GM18508 (cell line): ENCODE measurements around the gene ASB7.

Experiments used
- ATAC-seq: cut with Tn5 transposase; IDR thresholded peaks from one replicate; pipeline ENCODE4 v1.9.1; 2021; ENCODE audit warnings: moderate number of reproducible peaks; ENCODE audit not compliant: insufficient read depth, unreplicated experiment

ASB7 gene

DNA sequence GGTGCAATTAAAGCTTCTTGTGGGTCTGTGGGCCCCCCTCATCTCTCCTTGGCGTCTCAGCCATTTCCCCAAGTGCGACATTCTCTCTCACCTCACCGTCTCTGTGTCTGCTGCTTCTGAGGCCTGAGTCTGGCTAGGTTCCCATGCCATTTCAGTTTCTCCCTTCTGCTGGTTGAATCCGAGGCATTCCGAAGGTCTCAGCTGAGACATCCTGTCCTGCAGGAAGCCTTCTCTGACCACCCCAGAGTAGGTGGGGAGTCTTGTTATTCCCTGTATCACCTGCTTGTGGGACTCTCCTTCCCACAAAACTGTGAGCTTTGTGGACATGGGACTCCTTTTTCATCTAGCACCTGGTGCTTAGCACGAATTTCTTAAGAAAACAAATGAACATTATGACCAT, 78.3 kb downstream of the ASB7 start:
- ATAC-seq = no peak

DNA sequence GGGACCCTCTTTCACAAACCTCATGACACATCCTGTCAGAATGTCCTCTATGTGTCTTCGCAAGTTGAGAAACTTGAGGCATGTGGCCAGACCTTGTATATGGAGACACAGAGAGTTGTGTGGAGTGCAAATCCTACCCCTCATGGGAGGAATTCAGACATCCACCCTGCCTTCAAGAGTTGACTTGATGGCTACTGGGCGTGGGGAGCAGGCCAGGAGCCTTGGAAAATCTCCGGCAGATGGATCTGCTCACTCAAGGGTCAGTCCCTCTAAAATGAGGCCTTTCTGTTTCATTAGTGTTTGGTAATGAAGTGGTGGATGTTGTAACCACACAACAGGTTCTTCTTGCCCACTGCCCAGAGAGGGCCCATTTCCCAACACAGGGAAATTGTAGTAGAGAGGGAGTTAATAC, 79.0 kb downstream of the ASB7 start:
- ATAC-seq = no peak

DNA sequence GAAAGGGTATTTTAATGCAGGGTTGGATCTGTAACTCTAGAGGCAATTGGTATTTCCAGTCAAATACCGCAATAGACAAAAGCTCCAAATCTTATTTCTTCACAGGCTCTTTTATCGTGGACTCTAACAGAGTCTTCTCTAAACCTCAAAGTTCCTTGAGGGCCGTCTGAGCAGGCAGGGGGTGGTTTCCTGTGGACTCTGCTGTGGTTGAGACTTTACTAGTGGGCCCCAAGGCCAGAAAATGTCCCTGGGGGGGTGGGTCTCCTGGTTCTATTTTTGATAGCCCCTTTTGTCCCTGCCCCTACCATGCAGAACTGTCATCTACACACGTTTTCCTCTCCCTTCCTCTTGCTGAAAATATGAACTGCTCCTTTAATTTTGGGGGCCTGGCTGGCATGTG, 80.1 kb downstream of the ASB7 start:
- ATAC-seq = no peak

DNA sequence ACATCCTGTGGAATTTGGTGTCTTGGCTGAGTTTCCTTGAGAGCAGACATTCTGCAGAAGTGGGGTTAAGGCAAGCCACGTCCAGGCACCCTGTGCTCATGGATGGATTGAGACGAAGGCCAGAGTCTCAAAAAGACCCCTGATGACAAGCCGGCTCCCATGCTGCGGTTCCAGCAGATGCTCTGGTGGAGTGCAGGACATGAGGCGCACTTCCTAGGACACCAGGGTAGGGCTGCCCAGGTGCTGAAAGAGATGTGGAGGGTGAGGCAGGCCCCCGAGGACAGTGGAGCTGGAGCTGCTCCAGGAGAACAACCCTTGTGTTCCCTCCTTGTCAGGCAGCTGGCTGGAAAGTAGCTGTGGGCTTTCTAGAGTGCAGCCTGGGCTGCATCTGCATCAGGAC, 81.0 kb downstream of the ASB7 start:
- no peak for ATAC-seq

DNA sequence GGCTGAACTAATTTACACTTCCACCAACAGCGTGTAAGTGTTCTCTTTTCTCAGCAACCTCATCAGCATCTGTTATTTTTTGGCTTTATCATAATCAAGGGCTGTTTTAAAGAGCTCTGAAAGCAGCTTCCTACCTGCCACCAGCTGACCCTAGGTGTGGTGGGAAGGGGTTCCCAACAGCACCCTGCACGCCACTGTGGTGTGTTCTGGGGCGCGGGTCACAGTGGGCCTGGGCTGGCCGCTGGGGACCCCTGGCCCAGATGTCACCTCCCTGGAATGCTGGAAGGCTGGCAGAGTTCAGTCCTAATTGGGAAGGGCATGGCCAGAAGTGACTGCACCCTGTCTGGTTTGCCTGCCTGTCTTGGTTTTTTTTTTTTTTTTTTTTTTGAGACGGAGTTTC, 82.2 kb downstream of the ASB7 start:
- no peak for ATAC-seq

DNA sequence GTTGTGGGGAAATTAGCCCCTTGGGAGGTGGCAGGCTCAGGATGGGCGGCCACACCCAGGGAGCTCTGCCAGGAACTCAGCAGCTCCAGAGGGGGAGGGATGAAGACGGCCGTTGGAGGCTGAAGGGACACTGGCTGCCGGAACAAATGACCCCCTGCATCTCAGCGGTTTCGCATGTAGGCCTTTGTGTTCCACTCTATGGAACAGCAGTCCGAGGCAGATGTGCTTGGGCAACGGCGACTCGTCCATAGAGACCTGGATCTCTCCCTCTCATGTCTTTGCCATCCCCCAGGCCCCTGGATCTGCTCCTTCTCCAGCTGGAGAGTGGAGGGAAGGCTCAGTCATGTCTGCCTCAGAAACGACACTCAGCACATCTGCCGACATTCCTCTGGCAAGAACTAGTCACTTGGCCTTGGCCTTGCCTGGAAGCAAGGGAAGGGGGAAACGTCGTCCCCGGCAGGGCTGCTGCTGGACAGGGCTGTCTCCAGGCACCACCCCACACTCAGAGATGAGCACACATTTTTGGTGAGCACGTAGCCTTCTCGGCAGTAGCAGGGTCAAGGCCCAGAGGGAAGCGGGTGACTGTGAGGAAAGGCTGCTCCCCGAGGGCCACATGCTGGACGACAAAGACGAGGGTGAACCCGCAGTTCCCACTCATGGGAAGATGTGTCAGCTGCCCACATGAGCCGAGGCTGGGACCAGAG, 83.8 kb downstream of the ASB7 start:
- no peak for ATAC-seq

DNA sequence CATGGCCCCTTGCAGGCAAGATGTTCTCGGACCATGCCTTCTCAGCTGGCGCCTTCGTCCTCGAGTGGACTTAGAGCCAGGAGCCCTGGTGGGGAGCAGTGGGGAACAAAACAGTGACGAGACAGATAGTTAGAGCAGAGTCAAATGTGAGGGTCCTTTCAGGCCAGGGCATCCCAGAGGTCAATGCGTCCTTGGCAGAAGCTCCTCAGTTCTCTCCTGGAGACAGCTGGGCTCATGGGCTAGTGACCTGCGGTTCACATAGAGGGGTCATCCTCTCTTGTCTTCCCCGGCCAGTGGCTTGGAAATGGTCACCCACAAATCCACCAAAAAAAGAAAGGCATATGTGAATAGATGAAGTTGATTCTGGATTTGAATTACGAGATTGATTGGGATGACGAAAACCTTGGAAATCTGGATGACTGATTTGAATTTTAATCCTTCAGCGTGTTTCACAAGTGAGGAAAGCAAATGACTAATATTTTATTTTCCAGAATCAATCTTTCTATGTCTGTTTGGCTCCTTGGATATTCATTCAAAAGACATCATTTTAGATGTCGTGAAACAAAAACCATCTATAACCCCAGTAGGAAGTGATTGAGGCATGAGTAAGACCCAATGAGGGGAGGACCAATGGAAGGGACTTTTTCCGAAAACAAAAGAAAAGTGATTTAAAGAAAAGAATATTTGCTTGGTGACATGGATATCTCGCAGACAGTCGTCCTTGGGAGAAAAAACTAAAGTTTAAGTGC, 84.5 kb downstream of the ASB7 start:
- ATAC-seq = no peak

DNA sequence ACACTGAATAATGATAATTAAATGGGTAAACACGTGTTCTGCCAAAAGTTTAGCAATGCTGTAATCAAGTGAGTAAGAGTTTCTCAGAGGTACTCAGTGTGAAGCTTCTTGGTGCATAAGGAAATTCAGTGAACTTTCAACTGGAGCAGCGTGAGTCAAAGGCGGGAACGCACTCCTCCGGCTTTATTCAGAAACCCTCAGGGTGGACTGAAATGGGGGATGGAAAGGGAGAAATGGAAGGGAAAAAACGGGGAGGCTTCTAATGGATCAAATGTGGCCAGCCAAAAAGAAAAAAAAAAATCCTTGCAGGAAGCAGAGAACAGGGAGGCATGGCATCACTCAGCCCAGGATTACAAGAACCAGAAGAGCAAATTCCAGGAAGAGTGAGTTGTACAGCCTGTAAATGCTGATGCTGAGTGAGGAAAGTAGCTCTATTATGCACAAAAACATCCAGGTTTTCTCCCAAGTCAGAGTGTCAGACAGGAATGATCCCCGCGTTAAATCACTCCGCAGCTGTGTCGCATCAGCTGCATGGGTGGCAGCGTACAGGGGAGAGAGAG, 85.3 kb downstream of the ASB7 start:
- ATAC-seq = no peak

DNA sequence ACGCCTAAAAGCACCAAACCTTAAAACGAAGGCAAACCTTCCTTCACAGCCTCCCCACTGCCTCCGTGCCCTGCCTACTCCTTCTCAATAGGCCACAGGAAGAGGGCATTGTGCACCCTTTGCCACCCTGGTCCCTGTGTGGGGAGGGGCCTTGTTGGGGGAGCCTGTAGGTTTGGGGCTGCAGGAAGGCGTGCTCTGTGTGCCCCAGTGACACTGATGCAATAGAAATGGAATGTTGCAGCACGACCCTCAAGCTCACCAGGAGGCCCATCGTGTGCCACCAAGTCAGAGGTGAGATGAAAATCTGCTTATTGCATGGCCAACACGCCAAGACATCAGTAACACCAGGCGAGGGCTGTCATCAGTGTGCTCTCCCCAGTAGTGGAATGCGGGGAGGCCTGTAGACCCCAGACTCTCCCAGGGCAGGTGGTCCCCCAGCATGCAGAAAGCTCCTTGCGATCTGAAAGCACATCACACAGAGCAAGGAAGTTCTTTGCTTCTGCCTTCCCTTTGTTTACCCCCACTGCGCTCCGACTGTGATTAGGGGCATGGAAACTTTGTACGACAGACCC, 86.2 kb downstream of the ASB7 start:
- ATAC-seq = no peak

DNA sequence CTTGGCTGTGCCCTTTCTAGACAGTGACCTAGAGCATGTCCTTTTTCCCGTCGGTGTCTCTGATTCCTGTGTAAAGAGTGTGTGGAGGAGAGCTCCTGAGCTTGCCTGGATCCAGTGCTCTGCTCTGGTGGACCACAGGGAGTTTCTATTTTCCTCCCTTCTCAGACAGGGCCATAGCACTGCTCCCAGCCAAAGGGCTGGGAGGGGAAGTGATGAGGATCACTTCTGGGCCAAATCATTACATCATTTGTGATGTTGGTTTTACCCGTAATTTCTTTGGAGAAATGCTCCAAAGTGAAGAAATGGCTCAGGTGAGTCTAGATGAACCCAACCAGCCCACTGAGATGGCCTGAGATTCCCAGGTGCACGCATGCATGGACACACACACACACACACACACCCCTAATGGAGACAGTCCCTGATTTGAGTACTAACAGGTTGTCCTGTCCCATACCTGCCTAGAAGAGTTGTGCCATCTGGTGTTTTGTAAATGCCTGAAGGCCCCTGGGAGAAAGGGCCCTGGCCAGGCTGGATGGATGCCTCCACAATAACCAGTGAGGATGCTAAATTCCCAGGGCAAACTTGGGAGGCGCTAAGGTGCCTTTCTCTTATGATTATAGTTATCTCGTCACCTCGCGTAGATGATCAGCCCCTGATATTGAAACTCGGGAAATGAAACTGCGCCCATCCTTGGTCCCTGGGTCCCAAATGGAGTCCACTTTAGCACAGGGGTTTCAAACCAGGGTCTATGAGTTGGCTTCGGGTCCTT, 86.9 kb downstream of the ASB7 start:
- no peak for ATAC-seq

DNA sequence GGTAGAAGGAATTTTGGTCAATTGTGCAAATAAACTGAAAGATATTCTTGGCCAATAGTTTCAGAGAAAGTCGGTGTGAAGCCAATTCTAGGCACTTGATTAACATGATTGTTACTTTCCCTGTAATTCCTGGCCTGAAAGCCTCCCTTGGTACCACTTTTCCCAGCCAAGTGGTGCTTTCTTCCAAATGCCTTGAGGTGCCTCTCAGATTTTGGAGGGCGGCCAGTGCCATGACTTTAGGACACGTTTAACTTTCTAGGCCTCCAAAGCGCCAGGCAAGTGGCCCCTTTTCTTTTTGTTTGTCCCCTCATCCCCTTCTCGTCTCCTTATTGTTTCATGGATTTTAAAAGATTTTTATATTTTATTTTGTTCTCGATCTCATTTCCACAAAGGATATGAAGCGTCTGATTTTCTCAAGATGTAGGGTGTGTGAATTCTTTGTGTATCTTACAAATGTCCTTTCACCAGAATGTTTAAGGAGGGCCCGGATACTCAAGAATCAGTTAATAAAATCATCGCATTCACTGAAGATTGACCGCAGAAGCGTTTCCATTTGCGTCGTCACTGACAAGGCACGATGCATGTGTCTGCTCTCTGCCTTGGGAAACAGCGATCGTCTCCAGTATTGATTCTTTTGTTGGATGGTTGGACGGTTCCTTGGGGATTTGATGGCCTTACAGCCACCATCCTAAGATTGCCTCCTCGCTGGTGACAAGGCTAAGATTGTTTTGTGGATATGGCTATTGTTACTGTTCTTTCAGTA, 87.8 kb downstream of the ASB7 start:
- no peak for ATAC-seq

DNA sequence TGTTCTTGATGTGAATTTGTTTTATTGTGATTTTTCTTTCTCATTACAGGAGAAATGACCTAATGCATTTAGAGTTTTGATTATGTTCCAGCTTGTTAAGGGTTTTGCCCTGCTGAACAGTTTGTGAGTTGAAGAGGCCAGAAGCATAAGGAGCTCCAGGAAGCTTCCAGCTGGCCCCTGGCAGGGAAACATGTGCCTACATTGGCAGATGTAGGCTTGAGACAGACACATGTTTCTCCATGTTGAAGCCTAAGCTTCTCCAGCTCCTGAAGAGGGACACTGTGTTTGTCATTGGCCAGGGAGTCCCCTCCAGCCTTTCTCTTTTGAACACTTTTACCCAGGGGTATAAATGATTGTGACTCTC, 88.4 kb downstream of the ASB7 start:
- ATAC-seq = no peak

DNA sequence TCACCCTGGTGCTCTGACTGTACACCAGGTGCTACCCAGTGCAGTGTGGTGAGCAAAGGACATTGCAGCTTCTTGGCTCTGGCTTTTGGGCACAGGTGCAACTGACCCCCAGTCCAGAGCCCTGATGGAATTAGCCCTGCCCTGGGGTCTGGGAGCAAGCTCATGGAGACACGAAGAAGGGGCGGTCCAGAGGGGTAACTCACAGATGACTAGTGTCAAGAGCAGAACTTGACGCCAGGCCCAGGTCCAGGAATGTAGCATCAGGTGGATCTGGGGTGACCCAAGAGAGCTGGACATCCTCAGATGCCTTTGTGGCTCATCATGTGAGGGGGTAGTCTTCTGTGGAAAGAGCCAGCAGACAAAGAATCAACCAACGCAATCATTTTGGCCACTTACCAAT, 88.9 kb downstream of the ASB7 start:
- ATAC-seq = no peak

DNA sequence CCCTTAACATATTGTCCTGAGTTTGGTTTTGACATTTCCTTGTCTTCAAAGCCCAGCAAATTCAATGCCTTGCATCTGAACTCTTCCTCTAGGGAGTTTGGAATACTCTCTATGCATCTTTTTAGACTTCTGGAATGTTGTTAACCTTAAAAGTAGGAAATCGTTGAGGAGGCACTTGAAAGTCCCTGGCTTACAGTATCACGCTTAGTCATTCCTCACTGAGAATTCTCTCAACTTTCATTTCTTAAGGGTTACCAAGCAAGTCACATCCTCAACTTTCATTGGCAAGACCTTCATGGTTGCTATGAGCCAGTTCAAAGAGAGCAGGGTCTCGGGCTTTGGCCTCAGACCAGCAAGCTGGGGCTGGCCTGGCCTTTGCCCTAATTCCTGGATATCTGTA, 89.9 kb downstream of the ASB7 start:
- ATAC-seq = no peak

DNA sequence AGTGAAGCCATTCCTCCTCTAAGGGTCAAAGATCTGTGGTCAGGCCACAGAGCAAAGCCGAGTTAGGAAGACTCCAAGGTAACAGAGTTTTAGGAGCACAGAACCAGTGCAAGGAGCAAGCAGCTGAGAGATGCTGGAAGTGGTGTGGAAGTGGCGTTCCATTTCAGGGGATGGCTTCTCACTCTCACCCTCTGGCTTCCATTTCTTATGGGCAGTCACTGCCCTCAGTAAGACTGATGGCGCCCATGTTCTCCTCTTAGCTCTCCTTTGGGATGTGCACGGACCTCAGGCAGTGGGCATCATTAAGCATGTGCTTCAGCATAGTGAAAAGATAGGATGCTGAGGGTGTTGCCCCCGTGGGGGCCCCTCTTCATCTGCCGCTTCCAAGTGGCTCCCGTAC, 90.3 kb downstream of the ASB7 start:
- no peak for ATAC-seq

DNA sequence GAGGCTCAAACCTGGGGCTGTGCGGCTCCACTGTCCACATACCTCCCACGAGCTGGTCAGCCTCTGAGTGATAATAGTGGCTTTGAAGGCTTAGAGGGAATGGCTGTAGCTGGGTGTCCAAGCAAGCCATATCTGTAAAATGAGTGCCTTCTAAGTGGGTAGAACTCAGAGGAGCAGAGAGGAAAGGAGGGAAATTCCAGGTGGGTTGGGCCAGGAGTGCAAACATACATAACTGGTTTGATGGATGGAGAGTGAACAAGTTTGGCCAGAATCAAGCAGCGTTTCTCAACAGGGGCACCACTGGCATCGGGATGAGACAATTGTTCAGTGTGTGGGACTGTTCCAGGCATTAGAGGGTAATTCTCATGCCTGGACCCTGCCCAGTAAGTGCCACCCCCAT, 91.1 kb downstream of the ASB7 start:
- no peak for ATAC-seq

DNA sequence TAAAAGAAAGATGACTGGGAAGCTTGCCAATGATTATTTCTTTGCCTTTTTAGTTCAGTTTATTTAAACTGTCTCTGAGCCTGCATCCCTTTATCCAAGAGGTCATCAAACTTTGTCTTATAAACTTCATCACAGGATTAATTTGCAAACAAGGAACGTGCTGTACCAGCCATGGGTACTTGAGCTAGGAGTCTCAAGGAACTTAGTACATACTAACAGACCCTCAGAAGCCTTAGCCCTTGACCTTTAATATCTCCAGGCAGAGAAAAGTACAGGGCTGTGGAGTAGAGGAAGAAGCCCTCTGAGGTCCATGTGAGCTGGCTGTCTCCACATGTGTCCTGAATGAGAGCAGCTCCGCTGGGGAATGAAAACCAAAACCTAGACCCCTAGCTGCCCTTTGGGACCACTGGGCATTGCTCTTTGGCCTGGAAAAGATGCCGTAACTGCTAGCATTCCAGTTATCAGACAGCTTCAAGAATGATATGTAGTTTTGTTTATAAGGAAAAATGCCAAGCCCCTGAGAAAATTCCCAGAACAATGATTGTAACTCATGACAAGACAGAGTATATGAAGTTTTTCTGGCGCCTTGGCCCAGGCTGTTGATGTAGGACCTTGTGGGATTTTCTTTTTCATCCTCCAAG, 92.1 kb downstream of the ASB7 start:
- ATAC-seq = no peak

DNA sequence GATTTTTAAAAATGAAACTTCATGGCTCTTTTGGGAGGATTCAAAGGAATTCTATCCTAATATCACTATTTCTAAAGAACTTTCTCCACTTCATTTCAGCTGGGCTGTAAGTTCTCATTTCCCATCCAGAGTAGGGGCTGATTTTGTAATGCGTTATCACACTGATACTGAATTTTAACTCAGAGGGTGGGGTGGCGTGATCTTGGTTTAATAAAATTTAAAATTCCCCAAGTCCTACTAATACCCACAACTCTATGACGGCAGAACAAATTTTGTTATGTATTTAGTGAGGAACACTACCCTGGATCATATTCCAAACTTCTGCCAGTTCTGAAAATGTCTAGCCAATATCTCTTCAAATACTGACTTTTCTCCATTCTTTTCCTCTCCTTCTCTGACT, 92.7 kb downstream of the ASB7 start:
- no peak for ATAC-seq

DNA sequence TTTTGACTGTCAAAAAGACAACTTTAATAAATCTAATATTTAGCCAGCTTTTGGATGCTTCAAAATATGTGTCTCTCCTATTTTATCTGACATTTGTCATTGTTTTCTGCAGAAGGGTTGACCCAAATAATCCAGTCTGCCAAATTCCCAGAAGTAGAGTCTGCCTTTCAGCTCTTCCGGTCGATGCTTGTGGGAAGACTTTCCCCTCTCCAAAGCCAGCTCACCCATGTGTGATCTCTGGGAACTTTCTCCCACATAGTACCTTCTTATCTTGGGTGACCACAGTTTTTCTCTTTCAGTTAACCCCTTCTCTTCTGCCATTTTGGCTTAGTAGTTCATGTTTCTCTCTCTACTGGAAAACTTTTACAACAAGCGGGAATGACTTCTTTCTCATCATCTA, 94.1 kb downstream of the ASB7 start:
- ATAC-seq = no peak
